ENCODE measurements around the gene ADRA2A.

DNA sequence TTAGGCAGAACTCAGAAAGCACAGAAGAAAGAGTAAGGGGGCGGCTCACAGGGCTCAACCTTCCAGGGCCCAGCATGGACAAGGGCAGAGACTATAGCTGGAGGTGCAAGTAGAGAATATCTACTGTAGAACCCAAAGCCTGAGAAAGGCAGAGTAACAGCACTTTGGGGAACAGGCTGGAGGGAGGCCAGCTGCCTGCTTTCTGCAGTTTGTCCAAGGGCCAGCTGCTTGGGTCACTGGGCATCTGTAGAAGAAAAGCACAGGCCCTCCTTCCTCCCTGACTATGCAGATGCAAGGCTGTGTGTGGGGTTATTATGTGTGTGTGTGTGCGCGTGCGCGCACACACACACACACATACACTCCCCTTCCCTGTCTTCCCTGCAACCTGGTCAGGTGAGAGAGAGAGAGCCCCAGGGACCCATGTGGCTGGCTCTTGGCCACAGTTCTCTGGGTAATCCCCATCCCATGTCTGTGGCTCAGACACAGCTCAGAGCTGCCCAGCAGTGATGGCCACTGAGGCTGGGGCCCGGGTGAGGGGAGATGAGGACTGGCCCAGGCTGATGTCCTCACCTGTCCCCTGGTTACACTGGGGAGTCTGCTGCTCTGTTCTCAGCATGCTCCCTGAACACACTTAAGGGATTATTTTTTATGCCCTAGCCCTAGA, 9.0 kb downstream of the ADRA2A start:
- TF ChIP-seq CTCF (IDR thresholded peaks at IDR 0.05; ENCODE audit: borderline replicate concordance, extremely low read depth, low read length, poor library complexity, severe bottlenecking) (no peak), EZH2 (IDR thresholded peaks at IDR 0.05; ENCODE audit: borderline replicate concordance, low read depth, low read length, severe bottlenecking) (no peak)

All from DND-41 (cell line).